Upper lobe of right lung (tissue), 1 donor: ENCODE measurements around the gene SMAP2. TPM values are rescaled to one million over a fixed set of nuclear protein-coding genes. Genes with fewer than 3 reads are reported as not detected.
"Not testable (repeated sequence)": the region's sequence is repeated elsewhere in the genome, so short reads cannot be mapped to it uniquely, and the experiment has no call there.

Experiments used
- ATAC-seq: fragments of 200-7000 bp; cut with Tn5 transposase; one replicate; pipeline ENCODE4 v1.9.1; 2020; ENCODE audit warnings: mild to moderate bottlenecking, moderate library complexity
- DNase-seq: peaks from one replicate; pipeline ENCODE4 v3.0.0-alpha.2; 2020
- H3K27ac ChIP-seq: fragments of 200-600 bp; one replicate; pipeline ENCODE4 v1.8.0; 2022
- H3K27me3 ChIP-seq: fragments of 200-600 bp; one replicate; pipeline ENCODE4 v1.8.0; 2022; ENCODE audit warnings: mild to moderate bottlenecking
- H3K36me3 ChIP-seq: fragments of 200-600 bp; one replicate; pipeline ENCODE4 v1.8.0; 2022
- H3K4me1 ChIP-seq: fragments of 200-600 bp; one replicate; pipeline ENCODE4 v1.8.0; 2022
- H3K4me3 ChIP-seq: fragments of 200-600 bp; one replicate; pipeline ENCODE4 v1.8.0; 2022; ENCODE audit warnings: mild to moderate bottlenecking
- H3K9me3 ChIP-seq: fragments of 200-600 bp; one replicate; pipeline ENCODE4 v1.8.0; 2022
- intact Hi-C: fragments of 100-400 bp; cut with DNase I; formaldehyde crosslinking; loops from one replicate; pipeline ENCODE4 v1.11.0; 2022
- long read RNA-seq: library from polyadenylated mRNA; unstranded; transcript quantifications from one replicate; pipeline ENCODE4 v2.0.0, GENCODE V29; 2021
- total RNA-seq: library from RNA; stranded (reverse); fragmentation: NEBNext Ultra II Directional; extraction: Animal tissue kit (Norgen Biotek cat#: 25700); gene quantifications from one replicate; pipeline ENCODE4 v1.2.1, GENCODE V29; 2021
- TF ChIP-seq, protein P1 (sequence below): fragments of 200-600 bp; IDR thresholded peaks from one replicate; pipeline ENCODE4 v1.8.0; 2022; ENCODE audit warnings: antibody characterized with exemption
- donor health status: DM: no; HTN: yes; CAD: no; lungs with severe emphysema.

Gene SMAP2
- total RNA-seq = 55.3 TPM
- long read RNA-seq, transcript SMAP2-202 (10 exons, 2,939 nt) = major isoform, 129 of 148 reads
- long read RNA-seq, partial matches to known transcripts = 5 of 148 reads
- long read RNA-seq, other reads (novel, unspliced or antisense) = 12 of 148 reads

DNA sequence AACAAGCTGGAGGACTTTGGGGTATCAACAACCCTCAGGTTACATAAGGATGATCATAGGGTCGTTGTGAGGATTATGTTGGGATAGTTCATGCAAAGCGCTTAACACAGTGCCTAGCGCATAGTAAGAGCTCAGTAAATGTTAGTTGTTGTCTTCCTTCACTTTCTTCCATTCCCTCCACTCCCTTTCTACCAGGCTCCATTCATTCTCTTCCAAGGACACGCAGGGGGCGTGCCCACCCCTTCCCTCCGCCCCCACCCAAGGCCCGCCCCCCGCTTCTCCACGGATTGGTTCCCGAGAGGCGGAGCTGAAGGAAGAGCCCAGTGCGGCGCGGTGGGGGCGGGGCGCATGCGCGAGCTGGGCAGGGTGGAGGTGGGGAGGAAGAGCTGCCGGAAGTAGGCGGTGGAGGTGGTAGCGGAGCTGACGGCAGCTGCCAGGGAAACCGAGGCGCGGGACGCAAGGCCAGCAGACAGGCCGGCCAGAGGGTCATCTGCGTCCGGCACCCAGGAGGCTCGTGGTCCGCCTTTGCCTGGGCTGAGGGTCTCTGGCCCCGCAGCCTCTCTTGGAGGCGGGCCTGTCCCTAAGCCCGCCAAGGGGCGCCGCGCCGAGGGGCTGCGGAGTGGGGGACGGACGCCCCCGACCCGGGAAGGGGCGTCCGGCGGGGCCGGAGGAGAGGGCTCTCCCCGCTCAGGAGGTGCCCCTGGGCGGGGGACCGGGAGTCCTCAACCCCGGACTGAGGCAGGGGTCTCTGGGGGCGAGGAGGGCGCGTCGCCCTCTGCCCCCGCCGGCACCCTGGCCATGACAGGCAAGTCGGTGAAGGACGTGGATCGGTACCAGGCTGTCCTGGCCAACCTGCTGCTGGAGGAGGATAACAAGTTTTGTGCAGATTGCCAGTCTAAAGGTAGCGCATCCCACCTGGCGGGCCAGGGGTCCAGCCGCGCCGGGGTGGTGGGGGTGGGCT is at the start of gene SMAP2:
SMAP2 (plus strand) TSS at position 405 of the 961 bp plus-strand sequence; CDS start at position 799, 394 bp downstream.
- Histone ChIP-seq H3K4me3 (peak within 1 kb of the TSS; percentile 95), H3K27ac (peak within 1 kb of the TSS; percentile 95), H3K4me1 (peaks cover 9% of the 10 kb centered on the region), H3K9me3 (no peaks in the 10 kb centered on the region), H3K27me3 (no peaks in the 10 kb centered on the region), H3K36me3 (no peaks in the 10 kb centered on the region)
- TF ChIP-seq, protein P1, sequence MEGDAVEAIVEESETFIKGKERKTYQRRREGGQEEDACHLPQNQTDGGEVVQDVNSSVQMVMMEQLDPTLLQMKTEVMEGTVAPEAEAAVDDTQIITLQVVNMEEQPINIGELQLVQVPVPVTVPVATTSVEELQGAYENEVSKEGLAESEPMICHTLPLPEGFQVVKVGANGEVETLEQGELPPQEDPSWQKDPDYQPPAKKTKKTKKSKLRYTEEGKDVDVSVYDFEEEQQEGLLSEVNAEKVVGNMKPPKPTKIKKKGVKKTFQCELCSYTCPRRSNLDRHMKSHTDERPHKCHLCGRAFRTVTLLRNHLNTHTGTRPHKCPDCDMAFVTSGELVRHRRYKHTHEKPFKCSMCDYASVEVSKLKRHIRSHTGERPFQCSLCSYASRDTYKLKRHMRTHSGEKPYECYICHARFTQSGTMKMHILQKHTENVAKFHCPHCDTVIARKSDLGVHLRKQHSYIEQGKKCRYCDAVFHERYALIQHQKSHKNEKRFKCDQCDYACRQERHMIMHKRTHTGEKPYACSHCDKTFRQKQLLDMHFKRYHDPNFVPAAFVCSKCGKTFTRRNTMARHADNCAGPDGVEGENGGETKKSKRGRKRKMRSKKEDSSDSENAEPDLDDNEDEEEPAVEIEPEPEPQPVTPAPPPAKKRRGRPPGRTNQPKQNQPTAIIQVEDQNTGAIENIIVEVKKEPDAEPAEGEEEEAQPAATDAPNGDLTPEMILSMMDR = no peak
- peak; percentile 98 for DNase-seq
- intact Hi-C loops = no loop called here
- ATAC-seq = peak; percentile 99

GRCh38 chr1:40331403-40331802 is 42.1 kb upstream of the SMAP2 start:
- intact Hi-C loops, H3K27ac ChIP-seq, H3K27me3 ChIP-seq, DNase-seq, H3K9me3 ChIP-seq, H3K36me3 ChIP-seq, ATAC-seq, H3K4me1 ChIP-seq, H3K4me3 ChIP-seq: not testable (repeated sequence)

DNA sequence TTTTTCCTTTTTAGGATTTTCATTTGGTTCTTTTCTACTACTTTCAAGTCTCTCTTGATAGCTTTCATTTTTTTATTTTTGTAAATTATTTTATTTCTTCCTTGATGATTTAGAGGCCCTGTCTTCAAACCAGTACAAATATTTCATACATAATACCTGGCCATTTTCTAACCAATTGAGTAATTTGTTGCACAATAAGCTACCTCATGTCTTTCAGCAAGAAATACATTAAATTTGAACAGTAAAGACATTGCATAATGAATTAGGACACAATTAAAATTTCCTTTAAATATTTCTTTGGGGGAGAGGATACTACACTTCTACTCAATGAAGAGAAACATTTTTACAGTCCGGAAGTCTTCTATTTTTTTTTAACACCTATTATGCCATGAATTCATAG is 40.8 kb upstream of the SMAP2 start:
- TF ChIP-seq, protein P1 = no peak
- Histone ChIP-seq H3K9me3 (no peaks in the 10 kb centered on the region), H3K27ac (no peak overlapping the region), H3K36me3 (no peaks in the 10 kb centered on the region), H3K4me1 (no peaks in the 10 kb centered on the region), H3K27me3 (no peaks in the 10 kb centered on the region), H3K4me3 (no peak overlapping the region)
- ATAC-seq = no peak
- intact Hi-C loops = no loop called here
- no peak for DNase-seq

DNA sequence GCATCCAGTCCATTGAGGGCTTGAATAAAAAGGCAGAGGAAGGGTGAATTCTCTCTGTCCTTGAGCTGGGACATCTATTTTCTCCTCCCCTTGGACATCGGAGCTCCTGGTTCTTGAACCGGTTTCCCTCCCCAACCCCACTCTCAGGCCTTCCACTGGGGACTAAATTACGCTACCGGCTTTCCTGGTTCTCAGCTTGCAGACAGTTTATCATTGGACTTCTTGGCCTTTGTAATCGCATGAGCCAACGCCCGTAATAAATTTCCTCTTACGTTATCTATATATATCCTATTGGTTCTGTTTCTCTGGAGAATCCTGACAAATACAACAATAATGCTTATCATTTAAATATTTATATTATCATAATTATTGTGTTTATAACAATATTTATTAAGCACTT is 36.1 kb upstream of the SMAP2 start:
- no peaks in the 10 kb centered on the region for H3K36me3 ChIP-seq
- TF ChIP-seq, protein P1 = no peak
- ATAC-seq (no peak), DNase-seq (no peak)
- H3K9me3 ChIP-seq = no peaks in the 10 kb centered on the region
- H3K27ac ChIP-seq = no peak overlapping the region
- intact Hi-C loops = no loop called here
- no peaks in the 10 kb centered on the region for H3K4me1 ChIP-seq
- no peak overlapping the region for H3K4me3 ChIP-seq
- H3K27me3 ChIP-seq = no peaks in the 10 kb centered on the region

GRCh38 chr1:40338745-40339419 is 34.6 kb upstream of the SMAP2 start:
- TF ChIP-seq, protein P1 = peak; percentile 97
- DNase-seq = peak; percentile 90
- intact Hi-C loops = no loop called here
- ATAC-seq = peak; percentile 96
- Histone ChIP-seq H3K27ac (peak overlapping the region; percentile 63), H3K9me3 (no peaks in the 10 kb centered on the region), H3K4me3 (peak overlapping the region; percentile 9), H3K27me3 (no peaks in the 10 kb centered on the region), H3K4me1 (no peaks in the 10 kb centered on the region), H3K36me3 (no peaks in the 10 kb centered on the region)
